ENCODE results near the gene TENM3. TPM values are rescaled to one million over a fixed set of nuclear protein-coding genes. Genes with fewer than 3 reads are reported as not detected.
A peak's percentile ranks its signal among the peaks of the same experiment; 100 is the strongest.

Gene TENM3
- polyA plus RNA-seq, 1 of the 3 experiments (the other 2 are of a cell fraction) = 10.4 TPM

DNA sequence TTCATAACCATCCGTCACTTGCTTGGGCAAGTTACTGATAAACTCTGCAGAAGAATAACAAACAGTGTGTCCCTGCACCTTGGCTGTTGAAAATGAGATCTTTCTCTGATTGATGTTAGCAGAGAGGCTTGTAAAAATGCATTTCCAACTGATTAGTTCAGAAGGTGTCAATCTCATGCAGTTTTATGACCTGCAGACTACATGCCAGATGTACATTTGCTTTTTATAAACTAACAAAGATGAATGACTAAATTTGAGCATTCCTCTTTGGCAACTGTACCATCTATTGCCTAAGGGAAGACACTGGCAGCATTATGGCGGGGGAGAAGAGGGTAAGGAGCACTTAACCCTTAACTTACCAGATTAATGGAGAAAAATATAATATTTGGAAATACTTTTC, 481.2 kb downstream of the TENM3 start (continued):
- TF ChIP-seq SIN3A (IDR thresholded peaks at IDR 0.05; ENCODE audit: borderline replicate concordance, low read depth, low read length) = no peak
- TF ChIP-seq, protein P1, sequence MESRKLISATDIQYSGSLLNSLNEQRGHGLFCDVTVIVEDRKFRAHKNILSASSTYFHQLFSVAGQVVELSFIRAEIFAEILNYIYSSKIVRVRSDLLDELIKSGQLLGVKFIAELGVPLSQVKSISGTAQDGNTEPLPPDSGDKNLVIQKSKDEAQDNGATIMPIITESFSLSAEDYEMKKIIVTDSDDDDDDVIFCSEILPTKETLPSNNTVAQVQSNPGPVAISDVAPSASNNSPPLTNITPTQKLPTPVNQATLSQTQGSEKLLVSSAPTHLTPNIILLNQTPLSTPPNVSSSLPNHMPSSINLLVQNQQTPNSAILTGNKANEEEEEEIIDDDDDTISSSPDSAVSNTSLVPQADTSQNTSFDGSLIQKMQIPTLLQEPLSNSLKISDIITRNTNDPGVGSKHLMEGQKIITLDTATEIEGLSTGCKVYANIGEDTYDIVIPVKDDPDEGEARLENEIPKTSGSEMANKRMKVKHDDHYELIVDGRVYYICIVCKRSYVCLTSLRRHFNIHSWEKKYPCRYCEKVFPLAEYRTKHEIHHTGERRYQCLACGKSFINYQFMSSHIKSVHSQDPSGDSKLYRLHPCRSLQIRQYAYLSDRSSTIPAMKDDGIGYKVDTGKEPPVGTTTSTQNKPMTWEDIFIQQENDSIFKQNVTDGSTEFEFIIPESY (IDR thresholded peaks at IDR 0.05; ENCODE audit: borderline replicate concordance, low read depth) = no peak
- TF ChIP-seq ELF1 (IDR thresholded peaks at IDR 0.05) = no peak
- no peak for TF ChIP-seq NRF1 (IDR thresholded peaks at IDR 0.05; ENCODE audit: low read depth, low read length)
- TF ChIP-seq GABPA (IDR thresholded peaks at IDR 0.05; ENCODE audit: low read depth) = no peak
- TF ChIP-seq RAD21 (IDR thresholded peaks at IDR 0.05; ENCODE audit: low read length) = peak; percentile 31
- TF ChIP-seq, protein P2, sequence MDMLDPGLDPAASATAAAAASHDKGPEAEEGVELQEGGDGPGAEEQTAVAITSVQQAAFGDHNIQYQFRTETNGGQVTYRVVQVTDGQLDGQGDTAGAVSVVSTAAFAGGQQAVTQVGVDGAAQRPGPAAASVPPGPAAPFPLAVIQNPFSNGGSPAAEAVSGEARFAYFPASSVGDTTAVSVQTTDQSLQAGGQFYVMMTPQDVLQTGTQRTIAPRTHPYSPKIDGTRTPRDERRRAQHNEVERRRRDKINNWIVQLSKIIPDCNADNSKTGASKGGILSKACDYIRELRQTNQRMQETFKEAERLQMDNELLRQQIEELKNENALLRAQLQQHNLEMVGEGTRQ (IDR thresholded peaks at IDR 0.05; ENCODE audit: borderline replicate concordance, low read depth, low read length) = no peak

DNA sequence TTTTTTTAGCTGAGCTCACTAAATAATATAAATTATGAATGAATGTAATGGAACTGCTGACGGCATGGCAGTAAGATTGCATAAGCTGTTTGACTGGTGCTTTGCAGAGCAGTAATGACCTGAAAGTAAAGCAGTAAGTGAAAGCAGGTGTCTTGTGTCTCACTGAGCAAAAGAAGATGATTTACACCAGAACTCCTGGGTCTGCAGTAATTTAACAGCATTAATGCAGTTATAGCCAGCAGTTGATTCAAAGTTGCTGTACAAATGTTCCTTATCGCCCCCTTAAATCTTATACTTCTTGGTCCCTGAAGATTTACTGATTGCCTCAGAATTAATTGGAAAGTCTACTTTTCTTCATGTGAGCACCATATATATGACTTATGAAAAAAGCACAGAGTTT, 486.3 kb downstream of the TENM3 start:
- H3K9me2 ChIP-seq = no peaks in the 10 kb centered on the region
- H3K4me3 ChIP-seq (ENCODE audit: low read depth in 2 of 2, low read length in 1 of 2) = no peak overlapping the region
- no peaks in the 10 kb centered on the region for H3K27me3 ChIP-seq (ENCODE audit: insufficient read depth)
- H3K4me1 ChIP-seq (ENCODE audit: control insufficient read depth in 1 of 2, insufficient read depth in 2 of 2, low read depth in 1 of 2, low read length in 1 of 2) = peaks cover 0 to 27% of the 10 kb centered on the region in 2 experiments; a peak in 3 of 4 replicates
- POLR2A ChIA-PET = no interaction called here
- no peak overlapping the region for H3K4me2 ChIP-seq
- no peaks in the 10 kb centered on the region for H3K79me2 ChIP-seq (ENCODE audit: insufficient read depth)
- CTCF ChIA-PET = no interaction called here
- H4K20me1 ChIP-seq (ENCODE audit: insufficient read depth) = no peaks in the 10 kb centered on the region
- DNase-seq = peak; percentile 64
- no peaks in the 10 kb centered on the region for H3F3A ChIP-seq (replicated peaks; ENCODE audit: insufficient read depth)
- 55% methylated on average over 2 of the region's 2 CpGs for WGBS (ENCODE audit: low lambda C conversion rate)
- no peak overlapping the region for H2AFZ ChIP-seq (ENCODE audit: low read depth)
- H3K9me3 ChIP-seq = no peaks in the 10 kb centered on the region
- H3K27ac ChIP-seq (ENCODE audit: low read depth in 2 of 2, low read length in 1 of 2) = peak overlapping the region in 1 of 2 experiments; percentile 86; a peak in 2 of 4 replicates
- H3K9ac ChIP-seq = no peak overlapping the region
- peaks cover 10% of the 10 kb centered on the region in 2 experiments for H3K36me3 ChIP-seq (replicated peaks in 1 of 2; ENCODE audit: control insufficient read depth in 1 of 2, insufficient read depth in 2 of 2, low read length in 1 of 2)
- TF ChIP-seq FOXM1 (IDR thresholded peaks at IDR 0.05; ENCODE audit: low read depth) (no peak), RCOR1 (IDR thresholded peaks at IDR 0.05; ENCODE audit: low read length) (peak; percentile 97), ELF1 (IDR thresholded peaks at IDR 0.05) (no peak), CHD2 (IDR thresholded peaks at IDR 0.05; ENCODE audit: low read length, partially characterized antibody) (peak; percentile 87), TEAD4 (IDR thresholded peaks at IDR 0.05; ENCODE audit: borderline replicate concordance, insufficient read depth) (no peak; the same call in 1 of the 2 replicates), POLR2AphosphoS5 (IDR thresholded peaks at IDR 0.05; ENCODE audit: low read depth, low read length) (no peak), GATA2 (CRISPR knock-in tag; IDR thresholded peaks at IDR 0.05) (peak; percentile 88), RXRA (IDR thresholded peaks at IDR 0.05; ENCODE audit: borderline replicate concordance, low read depth) (no peak), FOSL2 (IDR thresholded peaks at IDR 0.05; ENCODE audit: borderline replicate concordance, low read depth) (no peak), MEF2A (IDR thresholded peaks at IDR 0.05; ENCODE audit: borderline replicate concordance, low read depth) (no peak), YY1 (IDR thresholded peaks at IDR 0.05; ENCODE audit: low read depth) (no peak), EP300 (IDR thresholded peaks at IDR 0.05; ENCODE audit: borderline replicate concordance in 1 of 2, low read depth in 1 of 2, low read length in 1 of 2) (peak in 1 of 2 experiments; percentile 98; a peak in 2 of 4 replicates), GABPA (IDR thresholded peaks at IDR 0.05; ENCODE audit: low read depth) (no peak), RFX5 (IDR thresholded peaks at IDR 0.05; ENCODE audit: low read length) (peak; percentile 4; the same call in 1 of the 2 replicates), MXI1 (IDR thresholded peaks at IDR 0.05; ENCODE audit: low read depth, low read length) (peak; percentile 50; the same call in 1 of the 2 replicates), TCF12 (IDR thresholded peaks at IDR 0.05) (peak; percentile 57), NRF1 (IDR thresholded peaks at IDR 0.05; ENCODE audit: low read depth, low read length) (no peak), TAF1 (IDR thresholded peaks at IDR 0.05; ENCODE audit: borderline replicate concordance, low read depth, low read length) (no peak), FOXJ3 (CRISPR knock-in tag; IDR thresholded peaks at IDR 0.05) (peak; percentile 60)
- TF ChIP-seq, protein P3, sequence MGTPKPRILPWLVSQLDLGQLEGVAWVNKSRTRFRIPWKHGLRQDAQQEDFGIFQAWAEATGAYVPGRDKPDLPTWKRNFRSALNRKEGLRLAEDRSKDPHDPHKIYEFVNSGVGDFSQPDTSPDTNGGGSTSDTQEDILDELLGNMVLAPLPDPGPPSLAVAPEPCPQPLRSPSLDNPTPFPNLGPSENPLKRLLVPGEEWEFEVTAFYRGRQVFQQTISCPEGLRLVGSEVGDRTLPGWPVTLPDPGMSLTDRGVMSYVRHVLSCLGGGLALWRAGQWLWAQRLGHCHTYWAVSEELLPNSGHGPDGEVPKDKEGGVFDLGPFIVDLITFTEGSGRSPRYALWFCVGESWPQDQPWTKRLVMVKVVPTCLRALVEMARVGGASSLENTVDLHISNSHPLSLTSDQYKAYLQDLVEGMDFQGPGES (IDR thresholded peaks at IDR 0.05; ENCODE audit: low read depth, low read length) = no peak
- TF ChIP-seq, protein P2 (IDR thresholded peaks at IDR 0.05; ENCODE audit: borderline replicate concordance, low read depth, low read length) = no peak
- TF ChIP-seq, protein P4, sequence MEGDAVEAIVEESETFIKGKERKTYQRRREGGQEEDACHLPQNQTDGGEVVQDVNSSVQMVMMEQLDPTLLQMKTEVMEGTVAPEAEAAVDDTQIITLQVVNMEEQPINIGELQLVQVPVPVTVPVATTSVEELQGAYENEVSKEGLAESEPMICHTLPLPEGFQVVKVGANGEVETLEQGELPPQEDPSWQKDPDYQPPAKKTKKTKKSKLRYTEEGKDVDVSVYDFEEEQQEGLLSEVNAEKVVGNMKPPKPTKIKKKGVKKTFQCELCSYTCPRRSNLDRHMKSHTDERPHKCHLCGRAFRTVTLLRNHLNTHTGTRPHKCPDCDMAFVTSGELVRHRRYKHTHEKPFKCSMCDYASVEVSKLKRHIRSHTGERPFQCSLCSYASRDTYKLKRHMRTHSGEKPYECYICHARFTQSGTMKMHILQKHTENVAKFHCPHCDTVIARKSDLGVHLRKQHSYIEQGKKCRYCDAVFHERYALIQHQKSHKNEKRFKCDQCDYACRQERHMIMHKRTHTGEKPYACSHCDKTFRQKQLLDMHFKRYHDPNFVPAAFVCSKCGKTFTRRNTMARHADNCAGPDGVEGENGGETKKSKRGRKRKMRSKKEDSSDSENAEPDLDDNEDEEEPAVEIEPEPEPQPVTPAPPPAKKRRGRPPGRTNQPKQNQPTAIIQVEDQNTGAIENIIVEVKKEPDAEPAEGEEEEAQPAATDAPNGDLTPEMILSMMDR (IDR thresholded peaks at IDR 0.05) = no peak
